ENCODE measurements around the gene GSN. TPM values are rescaled to one million over a fixed set of nuclear protein-coding genes. Genes with fewer than 3 reads are reported as not detected.

Gene GSN
- total RNA-seq, 1 donor from 2014 or later: 35.0 TPM

DNA sequence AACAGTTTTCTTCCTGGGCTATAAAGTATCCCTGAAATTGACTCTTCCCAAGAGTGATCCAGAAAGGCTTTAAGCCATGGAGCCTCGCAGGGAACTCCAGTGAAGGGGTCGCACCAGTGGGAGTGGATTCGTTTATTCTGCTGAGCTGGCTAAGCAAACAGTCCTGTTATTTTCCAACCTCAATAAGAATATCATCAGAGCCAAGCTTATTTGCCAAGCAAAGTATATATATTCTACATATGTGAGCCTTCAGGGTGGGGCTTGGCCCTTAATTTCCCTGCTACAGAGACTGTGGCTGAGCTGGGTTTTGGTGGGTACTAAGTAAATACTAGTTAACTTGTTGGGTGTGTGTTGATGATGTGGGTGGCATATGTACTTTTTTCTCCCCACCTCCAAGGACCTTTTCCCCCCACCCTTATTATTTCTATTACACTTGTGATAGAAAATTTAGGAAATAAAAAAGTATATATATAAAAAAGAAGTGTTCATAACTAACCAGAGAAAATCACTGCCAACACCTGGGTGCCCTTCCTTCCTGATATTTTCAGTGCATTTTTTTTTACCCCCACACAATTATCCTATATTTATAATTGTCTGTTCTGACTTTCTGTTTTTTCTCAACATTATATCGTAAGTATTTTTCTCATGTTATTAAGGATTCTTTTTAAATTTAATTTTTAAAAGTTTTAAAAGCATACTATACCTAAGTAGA, 5.3 kb downstream of the GSN start:
- Mint-ChIP-seq H3K27ac (no peak overlapping the region), H3K27me3 (peaks cover 23% of the 10 kb centered on the region), H3K4me1 (ENCODE audit: low read depth) (peaks cover 16% of the 10 kb centered on the region), H3K9me3 (ENCODE audit: low read depth) (no peaks in the 10 kb centered on the region), H3K4me3 (ENCODE audit: low read depth) (no peak overlapping the region), H3K36me3 (ENCODE audit: insufficient read depth) (no peaks in the 10 kb centered on the region)
- DNase-seq (ENCODE audit: low spot score, unreplicated experiment): no peak
- TF ChIP-seq, protein P1, sequence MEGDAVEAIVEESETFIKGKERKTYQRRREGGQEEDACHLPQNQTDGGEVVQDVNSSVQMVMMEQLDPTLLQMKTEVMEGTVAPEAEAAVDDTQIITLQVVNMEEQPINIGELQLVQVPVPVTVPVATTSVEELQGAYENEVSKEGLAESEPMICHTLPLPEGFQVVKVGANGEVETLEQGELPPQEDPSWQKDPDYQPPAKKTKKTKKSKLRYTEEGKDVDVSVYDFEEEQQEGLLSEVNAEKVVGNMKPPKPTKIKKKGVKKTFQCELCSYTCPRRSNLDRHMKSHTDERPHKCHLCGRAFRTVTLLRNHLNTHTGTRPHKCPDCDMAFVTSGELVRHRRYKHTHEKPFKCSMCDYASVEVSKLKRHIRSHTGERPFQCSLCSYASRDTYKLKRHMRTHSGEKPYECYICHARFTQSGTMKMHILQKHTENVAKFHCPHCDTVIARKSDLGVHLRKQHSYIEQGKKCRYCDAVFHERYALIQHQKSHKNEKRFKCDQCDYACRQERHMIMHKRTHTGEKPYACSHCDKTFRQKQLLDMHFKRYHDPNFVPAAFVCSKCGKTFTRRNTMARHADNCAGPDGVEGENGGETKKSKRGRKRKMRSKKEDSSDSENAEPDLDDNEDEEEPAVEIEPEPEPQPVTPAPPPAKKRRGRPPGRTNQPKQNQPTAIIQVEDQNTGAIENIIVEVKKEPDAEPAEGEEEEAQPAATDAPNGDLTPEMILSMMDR (IDR thresholded peaks at IDR 0.05; ENCODE audit: unreplicated experiment): no peak

DNA sequence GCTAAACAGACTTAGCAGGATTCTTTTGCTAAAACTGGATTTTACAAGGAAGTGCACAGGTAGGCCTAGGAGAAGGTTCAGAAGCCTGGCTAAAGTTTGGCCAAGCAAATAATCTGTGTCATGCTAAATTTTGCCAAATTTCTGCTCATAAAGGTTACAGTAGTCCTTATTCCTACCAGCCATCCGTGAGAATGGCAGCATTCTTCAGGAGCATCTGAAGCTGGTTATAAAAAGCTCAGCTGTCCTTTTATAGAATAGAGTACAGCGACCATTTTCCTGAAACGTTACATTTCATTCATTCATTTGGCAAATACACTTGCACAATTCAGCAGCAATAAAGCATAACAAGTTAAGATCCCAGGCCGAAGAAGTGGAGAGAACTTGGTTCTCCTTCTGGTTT, 6.9 kb downstream of the GSN start:
- Mint-ChIP-seq H3K27ac (no peak overlapping the region), H3K36me3 (ENCODE audit: insufficient read depth) (no peaks in the 10 kb centered on the region), H3K9me3 (ENCODE audit: low read depth) (no peaks in the 10 kb centered on the region), H3K4me3 (ENCODE audit: low read depth) (no peak overlapping the region), H3K4me1 (ENCODE audit: low read depth) (peaks cover 5% of the 10 kb centered on the region), H3K27me3 (peaks cover 12% of the 10 kb centered on the region)
- no peak for DNase-seq (ENCODE audit: low spot score, unreplicated experiment)
- TF ChIP-seq, protein P1 (IDR thresholded peaks at IDR 0.05; ENCODE audit: unreplicated experiment): no peak

DNA sequence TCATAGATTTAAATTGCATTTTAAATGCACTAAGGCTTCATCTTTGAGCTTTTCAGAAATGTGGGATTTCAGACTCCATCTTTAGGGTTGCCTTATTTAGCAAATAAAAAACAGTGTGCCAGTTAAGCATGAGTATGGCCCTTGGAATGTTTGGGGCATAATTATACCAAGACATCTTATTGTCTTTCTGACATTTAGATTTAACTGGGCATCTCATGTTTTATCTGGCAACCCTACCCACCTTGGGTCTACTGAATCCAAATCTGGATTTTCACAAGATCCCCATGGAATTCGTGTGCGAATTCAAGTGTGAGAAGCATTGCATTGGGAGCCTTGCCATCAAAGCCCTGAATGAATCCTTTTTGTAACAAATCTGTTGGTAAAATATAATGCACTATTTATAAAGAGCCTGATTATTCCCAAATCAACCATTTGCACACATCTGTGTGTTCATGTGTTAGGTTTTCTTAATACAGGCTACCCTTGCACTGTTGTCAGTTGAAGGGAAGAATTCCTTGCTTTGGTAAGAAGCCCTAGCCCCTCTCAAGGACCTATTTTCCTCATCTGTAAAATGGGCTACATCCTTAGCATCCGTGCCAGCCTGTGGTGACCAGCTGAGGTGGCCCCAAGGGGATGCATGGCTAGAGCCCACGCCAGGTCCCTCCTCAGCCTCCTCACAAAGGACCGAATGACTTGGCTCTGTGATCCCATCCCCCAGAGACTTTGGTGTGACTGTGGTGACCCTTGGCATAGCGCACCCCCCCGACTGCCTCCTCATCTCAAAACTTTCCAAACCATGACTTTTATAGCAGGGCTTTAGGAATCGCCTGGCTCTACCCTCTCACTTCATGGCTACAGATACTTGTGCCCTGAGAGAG, 8.1 kb downstream of the GSN start:
- no peak overlapping the region for H3K27ac Mint-ChIP-seq
- no peak overlapping the region for H3K4me3 Mint-ChIP-seq (ENCODE audit: low read depth)
- DNase-seq (ENCODE audit: low spot score, unreplicated experiment): no peak
- TF ChIP-seq, protein P1 (IDR thresholded peaks at IDR 0.05; ENCODE audit: unreplicated experiment): no peak
- peaks cover 12% of the 10 kb centered on the region for H3K27me3 Mint-ChIP-seq
- peaks cover 3% of the 10 kb centered on the region for H3K4me1 Mint-ChIP-seq (ENCODE audit: low read depth)
- H3K9me3 Mint-ChIP-seq (ENCODE audit: low read depth): no peaks in the 10 kb centered on the region
- no peaks in the 10 kb centered on the region for H3K36me3 Mint-ChIP-seq (ENCODE audit: insufficient read depth)

DNA sequence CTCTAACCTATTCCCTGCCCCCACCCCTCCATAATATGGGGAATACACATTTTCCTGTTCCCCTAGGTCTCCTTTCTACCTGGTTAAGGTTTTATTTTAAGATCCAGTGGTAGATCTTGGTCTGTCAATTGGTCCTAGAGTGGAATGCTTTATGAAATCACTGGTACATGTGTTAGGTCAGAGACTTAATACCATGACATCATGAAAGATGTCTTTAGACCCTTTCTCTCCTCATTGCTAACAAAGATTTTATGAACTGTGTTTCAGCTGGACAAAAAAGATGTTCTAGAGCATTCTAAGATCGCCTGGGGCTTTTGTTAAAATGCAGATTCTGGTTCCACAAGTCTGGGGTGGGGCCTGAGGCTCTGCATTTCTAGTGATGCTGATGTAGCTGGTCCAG, 9.1 kb downstream of the GSN start:
- Mint-ChIP-seq H3K36me3 (ENCODE audit: insufficient read depth) (peaks cover 2% of the 10 kb centered on the region), H3K4me3 (ENCODE audit: low read depth) (no peak overlapping the region), H3K9me3 (ENCODE audit: low read depth) (no peaks in the 10 kb centered on the region), H3K27ac (no peak overlapping the region), H3K4me1 (ENCODE audit: low read depth) (peaks cover 6% of the 10 kb centered on the region), H3K27me3 (peaks cover 12% of the 10 kb centered on the region)
- DNase-seq (ENCODE audit: low spot score, unreplicated experiment): no peak
- TF ChIP-seq, protein P1 (IDR thresholded peaks at IDR 0.05; ENCODE audit: unreplicated experiment): no peak

DNA sequence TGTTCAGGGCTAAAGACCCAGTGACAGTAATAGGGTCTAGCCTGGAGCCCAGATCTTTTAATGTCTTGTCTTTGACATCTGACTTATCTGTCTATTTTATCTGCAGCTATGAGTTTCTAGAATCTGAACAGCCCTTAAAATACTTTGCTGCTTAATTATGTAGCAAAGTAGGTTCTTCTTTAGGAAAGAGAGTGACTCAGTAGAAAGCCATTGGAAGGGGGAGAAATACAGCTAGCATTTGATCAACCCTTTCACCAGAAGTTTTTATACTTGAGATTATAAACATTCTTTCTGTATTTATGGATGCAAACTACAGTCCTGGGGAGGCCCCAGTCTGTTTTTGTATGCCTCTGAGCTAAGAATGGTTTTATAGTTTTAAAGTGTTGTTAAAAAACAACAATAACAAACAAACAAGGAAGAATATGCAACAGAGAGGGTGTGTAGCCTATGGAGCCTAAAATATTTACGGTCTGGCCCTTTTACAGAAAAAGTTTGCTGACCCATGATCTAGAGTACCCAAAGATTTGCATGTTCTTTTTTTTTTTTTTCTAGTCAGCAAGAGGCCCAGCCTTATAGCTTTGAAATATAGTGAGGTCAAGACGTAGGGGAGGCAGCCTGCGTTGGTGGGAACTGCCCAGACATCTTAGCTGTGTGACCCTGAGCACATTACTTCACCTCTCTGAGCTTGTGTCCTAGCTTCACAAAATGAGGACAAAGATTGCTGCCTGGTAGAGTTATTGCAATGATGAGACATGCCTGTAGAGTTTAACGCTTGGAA, 9.7 kb downstream of the GSN start:
- no peak for DNase-seq (ENCODE audit: low spot score, unreplicated experiment)
- Mint-ChIP-seq H3K27ac (no peak overlapping the region), H3K27me3 (peaks cover 12% of the 10 kb centered on the region), H3K4me1 (ENCODE audit: low read depth) (peaks cover 6% of the 10 kb centered on the region), H3K9me3 (ENCODE audit: low read depth) (no peaks in the 10 kb centered on the region), H3K36me3 (ENCODE audit: insufficient read depth) (peaks cover 2% of the 10 kb centered on the region), H3K4me3 (ENCODE audit: low read depth) (no peak overlapping the region)
- TF ChIP-seq, protein P1 (IDR thresholded peaks at IDR 0.05; ENCODE audit: unreplicated experiment): no peak
